ENCODE data around the gene PSMD13. TPM values are rescaled to one million over a fixed set of nuclear protein-coding genes. Genes with fewer than 3 reads are reported as not detected.

Gene PSMD13
- polyA plus RNA-seq, 3 donors = 123 to 167 (median 143) TPM

GRCh38 chr11:295351-296170, 58.8 kb downstream of the PSMD13 start:
- no peak for DNase-seq

- no peak for DNase-seq
Measured at GRCh38 chr11:296171-297050, 59.6 kb downstream of the PSMD13 start.

- no peak for DNase-seq
Measured at GRCh38 chr11:297051-297585, 60.3 kb downstream of the PSMD13 start.

- DNase-seq = no peak
Measured at GRCh38 chr11:297586-298405, 61.0 kb downstream of the PSMD13 start.

GRCh38 chr11:298406-299065, 61.8 kb downstream of the PSMD13 start:
- no peak for DNase-seq

- DNase-seq = no peak
Measured at GRCh38 chr11:299081-299891, 62.5 kb downstream of the PSMD13 start, which contains the start of gene IFITM5. IFITM5 (minus strand) TSS chr11:299526; CDS start chr11:299490, 36 bp downstream.

- no peak for DNase-seq
Measured at GRCh38 chr11:299951-300735, 63.4 kb downstream of the PSMD13 start.

Other genes with a start within 250 kb of the PSMD13 start
- 1 to 10 TPM in 2 of 3 donors, under 1 TPM in 1; 0.56 to 1.5 (median 1.3) TPM for gene SCGB1C1, start 43.9 kb upstream of the PSMD13 start, polyA plus RNA-seq (ENCODE audit: insufficient read length in 3 of 3)
- gene BET1L, start 29.6 kb upstream of the PSMD13 start, polyA plus RNA-seq (ENCODE audit: insufficient read length in 3 of 3) = 10 to 100 TPM; 46.2 to 51.5 (median 48.6) TPM
- 10 to 100 TPM; 82.3 to 91.5 (median 90.5) TPM for gene RIC8A, start 29.3 kb upstream of the PSMD13 start, polyA plus RNA-seq (ENCODE audit: insufficient read length in 3 of 3)
- gene SIRT3, start 634 bp upstream of the PSMD13 start, polyA plus RNA-seq (ENCODE audit: insufficient read length in 3 of 3) = 10 to 100 TPM; 30.6 to 42.3 (median 38.4) TPM
- under 1 TPM; 0.40 to 0.86 (median 0.47) TPM for gene NLRP6, start 41.4 kb downstream of the PSMD13 start, polyA plus RNA-seq (ENCODE audit: insufficient read length in 3 of 3)
- gene PGGHG, start 52.1 kb downstream of the PSMD13 start, polyA plus RNA-seq (ENCODE audit: insufficient read length in 3 of 3) = 10 to 100 TPM; 21.5 to 27.7 (median 22.2) TPM
- gene IFITM5, start 62.5 kb downstream of the PSMD13 start, polyA plus RNA-seq (ENCODE audit: insufficient read length in 3 of 3) = under 1 TPM; 0.23 to 0.87 (median 0.62) TPM
- 100 to 1,000 TPM; 212 to 269 (median 215) TPM for gene IFITM2, start 70.8 kb downstream of the PSMD13 start, polyA plus RNA-seq (ENCODE audit: insufficient read length in 3 of 3)
- gene IFITM1, start 77.1 kb downstream of the PSMD13 start, polyA plus RNA-seq (ENCODE audit: insufficient read length in 3 of 3) = 10 to 100 TPM; 32.2 to 44.9 (median 33.7) TPM
- gene IFITM3, start 83.9 kb downstream of the PSMD13 start, polyA plus RNA-seq (ENCODE audit: insufficient read length in 3 of 3) = 100 to 1,000 TPM; 359 to 402 (median 395) TPM
- 10 to 100 TPM; 77.7 to 93.4 (median 87.2) TPM for gene B4GALNT4, start 132.5 kb downstream of the PSMD13 start, polyA plus RNA-seq (ENCODE audit: insufficient read length in 3 of 3)
- 1 to 10 TPM; 6.5 to 7.0 (median 6.7) TPM for gene PKP3, start 157.2 kb downstream of the PSMD13 start, polyA plus RNA-seq (ENCODE audit: insufficient read length in 3 of 3)
- 10 to 100 TPM; 49.6 to 61.7 (median 61.5) TPM for gene SIGIRR, start 178.0 kb downstream of the PSMD13 start, polyA plus RNA-seq (ENCODE audit: insufficient read length in 3 of 3)
- gene ANO9, start 205.0 kb downstream of the PSMD13 start, polyA plus RNA-seq (ENCODE audit: insufficient read length in 3 of 3) = 10 to 100 TPM; 11.2 to 17.4 (median 14.2) TPM
- gene PTDSS2, start 213.3 kb downstream of the PSMD13 start, polyA plus RNA-seq (ENCODE audit: insufficient read length in 3 of 3) = 10 to 100 TPM; 40.0 to 44.9 (median 41.2) TPM

All from renal pelvis (tissue), 4 donors.